Activated naive CD8-positive, alpha-beta T cell treated with anti-CD3 and anti-CD28 coated beads, Interleukin-2, amount 50 U/mL, for 24 hours (primary cell): ENCODE measurements around the gene SEC24A.
"Not testable (repeated sequence)": the region's sequence is repeated elsewhere in the genome, so short reads cannot be mapped to it uniquely, and the experiment has no call there.

Experiments used
- ATAC-seq: fragments of 150-1000 bp; cut with Tn5 transposase; one replicate; pipeline ENCODE4 v1.10.0; 2021
- DNase-seq: peaks from one replicate; pipeline ENCODE4 v3.0.0; 2021
- H3K27ac Mint-ChIP-seq: one replicate; pipeline ENCODE4 v1.8.0; 2021; ENCODE audit warnings: mild to moderate bottlenecking, mixed read lengths
- H3K27me3 Mint-ChIP-seq: one replicate; pipeline ENCODE4 v1.8.0; 2021; ENCODE audit warnings: mixed read lengths
- H3K36me3 Mint-ChIP-seq: one replicate; pipeline ENCODE4 v1.8.0; 2021; ENCODE audit warnings: low read depth, mixed read lengths
- H3K4me1 Mint-ChIP-seq: one replicate; pipeline ENCODE4 v1.8.0; 2021; ENCODE audit warnings: mixed read lengths
- H3K4me3 Mint-ChIP-seq: one replicate; pipeline ENCODE4 v1.8.0; 2021; ENCODE audit warnings: mild to moderate bottlenecking, moderate library complexity, mixed read lengths
- H3K9me3 Mint-ChIP-seq: one replicate; pipeline ENCODE4 v1.8.0; 2021; ENCODE audit warnings: mixed read lengths

Gene SEC24A

GRCh38 chr5:134648425-134649162 is at the start of gene SEC24A:
Gene SEC24A (plus strand): TSS chr5:134648785. CDS start chr5:134649077, 292 bp downstream.
- no peaks in the 10 kb centered on the region for H3K9me3 Mint-ChIP-seq
- H3K4me3 Mint-ChIP-seq = peak within 1 kb of the TSS; percentile 84
- peaks cover 3% of the 10 kb centered on the region for H3K36me3 Mint-ChIP-seq
- peaks cover 38% of the 10 kb centered on the region for H3K4me1 Mint-ChIP-seq
- H3K27ac Mint-ChIP-seq = peak within 1 kb of the TSS; percentile 97
- no peaks in the 10 kb centered on the region for H3K27me3 Mint-ChIP-seq
- DNase-seq (peak; percentile 93), ATAC-seq (peak; percentile 92)

GRCh38 chr5:134599820-134600219 is 48.8 kb upstream of the SEC24A start:
- not testable (repeated sequence) for ATAC-seq, H3K9me3 Mint-ChIP-seq, H3K27ac Mint-ChIP-seq, H3K4me3 Mint-ChIP-seq, H3K27me3 Mint-ChIP-seq, DNase-seq
- Mint-ChIP-seq H3K36me3 (peaks cover 12% of the 10 kb centered on the region), H3K4me1 (peaks cover 36% of the 10 kb centered on the region)

- Mint-ChIP-seq H3K4me3 (no peak overlapping the region), H3K9me3 (no peaks in the 10 kb centered on the region), H3K27me3 (no peaks in the 10 kb centered on the region), H3K36me3 (peaks cover 12% of the 10 kb centered on the region), H3K4me1 (peaks cover 40% of the 10 kb centered on the region), H3K27ac (no peak overlapping the region)
- ATAC-seq = no peak
- no peak for DNase-seq
These were observed 48.0 kb upstream of the SEC24A start for GRCh38 chr5:134600600-134600999.

GRCh38 chr5:134603059-134603458 is 45.5 kb upstream of the SEC24A start:
- no peaks in the 10 kb centered on the region for H3K27me3 Mint-ChIP-seq
- peaks cover 31% of the 10 kb centered on the region for H3K36me3 Mint-ChIP-seq
- H3K4me3 Mint-ChIP-seq = no peak overlapping the region
- no peaks in the 10 kb centered on the region for H3K9me3 Mint-ChIP-seq
- H3K4me1 Mint-ChIP-seq = peaks cover 43% of the 10 kb centered on the region
- ATAC-seq (peak; percentile 94), DNase-seq (no peak)
- H3K27ac Mint-ChIP-seq = peak overlapping the region; percentile 74

GRCh38 chr5:134604908-134605307 is 43.7 kb upstream of the SEC24A start:
- Mint-ChIP-seq H3K4me3 (no peak overlapping the region), H3K9me3 (no peaks in the 10 kb centered on the region), H3K4me1 (peaks cover 51% of the 10 kb centered on the region), H3K27ac (peak overlapping the region; percentile 56), H3K27me3 (no peaks in the 10 kb centered on the region), H3K36me3 (peaks cover 42% of the 10 kb centered on the region)
- no peak for DNase-seq
- ATAC-seq = peak; percentile 42

GRCh38 chr5:134606726-134607125 is 41.9 kb upstream of the SEC24A start:
- H3K36me3 Mint-ChIP-seq = peaks cover 49% of the 10 kb centered on the region
- peaks cover 44% of the 10 kb centered on the region for H3K4me1 Mint-ChIP-seq
- no peak overlapping the region for H3K4me3 Mint-ChIP-seq
- no peak overlapping the region for H3K27ac Mint-ChIP-seq
- H3K27me3 Mint-ChIP-seq = no peaks in the 10 kb centered on the region
- DNase-seq (no peak), ATAC-seq (no peak)
- no peaks in the 10 kb centered on the region for H3K9me3 Mint-ChIP-seq

GRCh38 chr5:134608555-134608954 is 40.0 kb upstream of the SEC24A start:
- Mint-ChIP-seq H3K36me3 (peaks cover 55% of the 10 kb centered on the region), H3K4me1 (peaks cover 35% of the 10 kb centered on the region), H3K4me3 (no peak overlapping the region), H3K27me3 (no peaks in the 10 kb centered on the region), H3K9me3 (no peaks in the 10 kb centered on the region), H3K27ac (peak overlapping the region; percentile 9)
- DNase-seq = no peak
- no peak for ATAC-seq

- DNase-seq (no peak), ATAC-seq (peak; percentile 15)
- peaks cover 27% of the 10 kb centered on the region for H3K4me1 Mint-ChIP-seq
- H3K27ac Mint-ChIP-seq = peak overlapping the region; percentile 9
- no peaks in the 10 kb centered on the region for H3K9me3 Mint-ChIP-seq
- no peak overlapping the region for H3K4me3 Mint-ChIP-seq
- peaks cover 50% of the 10 kb centered on the region for H3K36me3 Mint-ChIP-seq
- no peaks in the 10 kb centered on the region for H3K27me3 Mint-ChIP-seq
These were observed 39.2 kb upstream of the SEC24A start for GRCh38 chr5:134609232-134609851.

GRCh38 chr5:134610725-134611124 is 37.9 kb upstream of the SEC24A start:
- Mint-ChIP-seq H3K36me3 (peaks cover 43% of the 10 kb centered on the region), H3K4me1 (peaks cover 13% of the 10 kb centered on the region), H3K27ac (no peak overlapping the region), H3K9me3 (no peaks in the 10 kb centered on the region), H3K4me3 (no peak overlapping the region), H3K27me3 (no peaks in the 10 kb centered on the region)
- no peak for ATAC-seq
- no peak for DNase-seq

- Mint-ChIP-seq H3K27ac (no peak overlapping the region), H3K27me3 (no peaks in the 10 kb centered on the region), H3K4me1 (peaks cover 12% of the 10 kb centered on the region), H3K4me3 (no peak overlapping the region), H3K36me3 (peaks cover 38% of the 10 kb centered on the region), H3K9me3 (no peaks in the 10 kb centered on the region)
- no peak for DNase-seq
- no peak for ATAC-seq
These were observed 37.1 kb upstream of the SEC24A start for GRCh38 chr5:134611515-134611914.

GRCh38 chr5:134614450-134615085 is 34.0 kb upstream of the SEC24A start:
- Mint-ChIP-seq H3K27ac (no peak overlapping the region), H3K9me3 (no peaks in the 10 kb centered on the region), H3K36me3 (peaks cover 30% of the 10 kb centered on the region), H3K4me1 (peaks cover 5% of the 10 kb centered on the region), H3K4me3 (no peak overlapping the region), H3K27me3 (no peaks in the 10 kb centered on the region)
- no peak for ATAC-seq
- no peak for DNase-seq

- peaks cover 32% of the 10 kb centered on the region for H3K36me3 Mint-ChIP-seq
- DNase-seq (no peak), ATAC-seq (no peak)
- no peaks in the 10 kb centered on the region for H3K27me3 Mint-ChIP-seq
- H3K4me3 Mint-ChIP-seq = no peak overlapping the region
- no peak overlapping the region for H3K27ac Mint-ChIP-seq
- H3K4me1 Mint-ChIP-seq = peaks cover 7% of the 10 kb centered on the region
- no peaks in the 10 kb centered on the region for H3K9me3 Mint-ChIP-seq
These were observed 28.0 kb upstream of the SEC24A start for GRCh38 chr5:134620634-134621033.

- DNase-seq (no peak), ATAC-seq (no peak)
- Mint-ChIP-seq H3K9me3 (no peaks in the 10 kb centered on the region), H3K4me3 (no peak overlapping the region), H3K4me1 (peaks cover 11% of the 10 kb centered on the region), H3K27ac (peak overlapping the region; percentile 1), H3K36me3 (peaks cover 15% of the 10 kb centered on the region), H3K27me3 (no peaks in the 10 kb centered on the region)
These were observed 23.0 kb upstream of the SEC24A start for GRCh38 chr5:134625559-134625958.

- peaks cover 18% of the 10 kb centered on the region for H3K36me3 Mint-ChIP-seq
- no peak for DNase-seq
- H3K4me1 Mint-ChIP-seq = peaks cover 19% of the 10 kb centered on the region
- H3K27ac Mint-ChIP-seq = no peak overlapping the region
- no peak for ATAC-seq
- no peaks in the 10 kb centered on the region for H3K27me3 Mint-ChIP-seq
- no peaks in the 10 kb centered on the region for H3K9me3 Mint-ChIP-seq
- no peak overlapping the region for H3K4me3 Mint-ChIP-seq
These were observed 22.1 kb upstream of the SEC24A start for GRCh38 chr5:134626369-134627014.
